Heart left ventricle (tissue), 16 donors: Measurements from ENCODE around the gene LAIR2. TPM values are rescaled to one million over a fixed set of nuclear protein-coding genes. Genes with fewer than 3 reads are reported as not detected.
"Not testable (repeated sequence)": the region's sequence is repeated elsewhere in the genome, so short reads cannot be mapped to it uniquely, and the experiment has no call there.

Experiments
- ATAC-seq, 4 donors: fragments of 200-7000 bp; cut with Tn5 transposase; one replicate each; pipeline ENCODE4 v1.9.1; 2020 to 2022; ENCODE audit warnings: moderate library complexity in 4 of 4, mild to moderate bottlenecking in 3 of 4, moderate number of reproducible peaks in 1 of 4
- DNase-seq, 5 donors: peaks; one replicate each; pipeline ENCODE4 v3.0.0-alpha.2; 2020
- H3K27ac ChIP-seq, 12 donors: fragments of 200-600 bp; sonication (generic) in 4 of 12; one replicate each; pipeline versions ENCODE4 v1.5.0 to v1.8.0; 2016 to 2022; ENCODE audit warnings: mild to moderate bottlenecking in 2 of 12
- H3K27me3 ChIP-seq, 9 donors: fragments of 200-600 bp; sonication (generic) in 2 of 9; one replicate each; pipeline versions ENCODE4 v1.5.1 to v1.8.0; 2016 to 2022; ENCODE audit warnings: mild to moderate bottlenecking in 3 of 9
- H3K36me3 ChIP-seq, 9 donors: fragments of 200-600 bp; sonication (generic) in 2 of 9; one replicate each; pipeline versions ENCODE4 v1.5.0 to v1.8.0; 2018 to 2022; ENCODE audit warnings: mild to moderate bottlenecking in 2 of 9
- H3K4me1 ChIP-seq, 12 donors: fragments of 200-600 bp; sonication (generic) in 4 of 12; one replicate each; pipeline versions ENCODE4 v1.5.0 to v1.8.0; 2016 to 2022; ENCODE audit warnings: mild to moderate bottlenecking in 3 of 12
- H3K4me3 ChIP-seq, 12 donors: fragments of 200-600 bp; sonication (generic) in 4 of 12; one replicate each; pipeline versions ENCODE4 v1.5.0 to v1.8.0; 2017 to 2022; ENCODE audit warnings: mild to moderate bottlenecking in 9 of 12, moderate library complexity in 4 of 12
- H3K9me3 ChIP-seq, 12 donors: fragments of 200-600 bp; sonication (generic) in 4 of 12; one replicate each; pipeline versions ENCODE4 v1.5.0 to v1.8.0; 2016 to 2022; ENCODE audit warnings: mild to moderate bottlenecking in 1 of 12
- CTCF ChIP-seq, 12 donors: fragments of 200-600 bp; sonication (generic) in 4 of 12; IDR thresholded peaks; one replicate each; pipeline versions ENCODE4 v1.5.0 to v1.8.0; 2018 to 2022; ENCODE audit warnings: antibody characterized with exemption in 12 of 12, mild to moderate bottlenecking in 5 of 12
- POLR2A ChIP-seq, 2 donors: fragments of 450-650 bp; IDR thresholded peaks; one replicate each; pipeline ENCODE4 v1.6.1; 2017; ENCODE audit warnings: antibody characterized with exemption in 2 of 2, mild to moderate bottlenecking in 2 of 2, moderate library complexity in 2 of 2
- WGBS, 4 donors: extraction: QIAGEN DNeasy Blood & Tissue Kit in 2 of 4; methylation state at CpG; one replicate each; pipeline versions ENCODE4 v1.1.5 to v1.1.7; 2013 to 2018; 5-methylcytosine and 5-hydroxymethylcytosine counted together
- intact Hi-C, 10 donors: fragments of 100-400 bp; cut with DNase I; formaldehyde crosslinking; loops; one replicate each; pipeline versions ENCODE4 v1.11.1 to v1.14.2; 2022
- polyA plus RNA-seq, 2 donors: library from polyadenylated mRNA; stranded (reverse); fragments of 200-250 nt; gene quantifications; one replicate each; pipeline ENCODE4 v1.2.3, GENCODE V29; 2013
- total RNA-seq, 9 donors: library from RNA; depleted of rRNA in 2 of 9; stranded (reverse); fragments of >200 nt in 2 of 9; fragmentation: NEBNext Ultra II Directional in 3 of 9; extraction: Animal tissue kit (Norgen Biotek cat#: 25700) in 3 of 9; gene quantifications; one replicate each; pipeline versions ENCODE4 v1.1.0 to v1.2.4, GENCODE V29; 2016 to 2023
- donor health status: ischemic (EF 13 %, LVEDD 7.1; RV severe dilation, severe dysfunction).
- donor health status: healthy with polysubstance abuse.
- donor health status: DM: no; HTN: yes; CAD: no.
- donor health status: DM: no; HTN: no; CAD: no.
- donor health status: ischemic (EF 25% LVEDD 6.9; RV normal size, moderate dysfunction).
- donor health status: ischemic (EF 25% LVEDD 5.7; RV mildly dilated, moderate dysfunction).
- donor health status: healthy.
- donor health status: DM: yes; HTN: yes; CAD: no.
- donor health status: ischemic (EF 35%, LVEDD 5.7; RV mildly dilated, moderate dysfunction).
- donor health status: nonischemic (EF 11% LVEDD 7.7; RV severe dilation, severe dysfunction).
- donor health status: DM: yes; HTN: yes; CAD: no.
- donor health status: PGD.
- donor health status: ischemic (EF 29% LVEDD 5.4; RV normal size, mild dysfunction).
- donor health status: nonischemic (EF 23%, LVEDD 6.1; RV moderate dilation, normal function).

The LAIR2 gene
- total and polyA plus RNA-seq, 11 donors: 2.4 TPM; not detected in 10

- peaks cover 0 to 11% (median 0%) of the 10 kb centered on the region in 9 donors for H3K27me3 ChIP-seq
- intact Hi-C loops: loop anchor here in 1 of 10 donors (1.0 to 5.0 kb wide), 2 partner anchors 16 to 593 kb away; partner anchors contain the start of gene LENG8
- no peaks in the 10 kb centered on the region for H3K9me3 ChIP-seq
- TF ChIP-seq POLR2A (IDR thresholded peaks at IDR 0.05) (peak in 1 of 2 donors; percentile 42), CTCF (IDR thresholded peaks at IDR 0.05) (peak in 3 of 12 donors; percentile 8 to 24 (median 11))
- peak overlapping the region; percentile 94 to 99 (median 98) for H3K27ac ChIP-seq
- whole genome bisulfite sequencing, 4 donors: 0 to 27% (median 20%) methylated on average over 22 to 87 of the region's 87 CpGs
- DNase-seq (peak; percentile 88 to 96 (median 94)), ATAC-seq (peak; percentile 65 to 82 (median 76))
- peaks cover 0 to 47% (median 29%) of the 10 kb centered on the region in 12 donors for H3K4me1 ChIP-seq
- H3K36me3 ChIP-seq: peaks cover 0 to 27% (median 23%) of the 10 kb centered on the region in 9 donors
- peak overlapping the region; percentile 32 to 78 (median 64) for H3K4me3 ChIP-seq
Observed at GRCh38 chr19:54464630-54465425, 37.8 kb upstream of the LAIR2 start.

GRCh38 chr19:54465426-54466109, 37.1 kb upstream of the LAIR2 start:
- DNase-seq: no peak
- no peak overlapping the region for H3K27ac ChIP-seq

GRCh38 chr19:54466110-54466480, 36.5 kb upstream of the LAIR2 start:
- intact Hi-C loops, DNase-seq, H3K4me3 ChIP-seq, H3K9me3 ChIP-seq, ATAC-seq, H3K27ac ChIP-seq: not testable (repeated sequence)
- Histone ChIP-seq H3K4me1 (peaks cover 6 to 54% (median 39%) of the 10 kb centered on the region in 12 donors), H3K27me3 (peaks cover 0 to 24% (median 3%) of the 10 kb centered on the region in 9 donors), H3K36me3 (peaks cover 0 to 15% (median 10%) of the 10 kb centered on the region in 9 donors)
- 95 to 97% (median 95%) methylated on average over 14 of the region's 14 CpGs for WGBS, 4 donors

More at GRCh38 chr19:54465426-54466109, 37.1 kb upstream of the LAIR2 start:
- Histone ChIP-seq H3K4me1 (peaks cover 6 to 54% (median 34%) of the 10 kb centered on the region in 12 donors), H3K9me3 (no peaks in the 10 kb centered on the region), H3K4me3 (peak overlapping the region in 1 of 12 donors; percentile 59), H3K27me3 (peaks cover 0 to 19% (median 3%) of the 10 kb centered on the region in 9 donors), H3K36me3 (peaks cover 0 to 20% (median 16%) of the 10 kb centered on the region in 9 donors)
- WGBS, 4 donors: 71 to 90% (median 83%) methylated on average over 31 to 49 of the region's 49 CpGs
- intact Hi-C loops: no loop called here
- ATAC-seq: no peak
- no peak for TF ChIP-seq POLR2A (IDR thresholded peaks at IDR 0.05)
- no peak for TF ChIP-seq CTCF (IDR thresholded peaks at IDR 0.05)

GRCh38 chr19:54469496-54469934, 33.1 kb upstream of the LAIR2 start:
- H3K27ac ChIP-seq: peak overlapping the region; percentile 61 to 93 (median 83)
- H3K36me3 ChIP-seq: peaks cover 0 to 3% (median 0%) of the 10 kb centered on the region in 9 donors
- intact Hi-C loops: no loop called here
- H3K4me1 ChIP-seq: peaks cover 6 to 42% (median 27%) of the 10 kb centered on the region in 12 donors
- H3K4me3 ChIP-seq: no peak overlapping the region
- H3K9me3 ChIP-seq: no peaks in the 10 kb centered on the region
- DNase-seq: peak; percentile 71 to 86 (median 80)
- no peak for TF ChIP-seq POLR2A (IDR thresholded peaks at IDR 0.05)
- no peak for TF ChIP-seq CTCF (IDR thresholded peaks at IDR 0.05)
- ATAC-seq: peak; percentile 6 to 65 (median 30)
- 24 to 38% (median 35%) methylated on average over 8 of the region's 8 CpGs for WGBS, 4 donors
- peaks cover 0 to 37% (median 5%) of the 10 kb centered on the region in 9 donors for H3K27me3 ChIP-seq
